CD14-positive monocyte (primary cell): ENCODE data around the gene IL11RA. TPM values are rescaled to one million over a fixed set of nuclear protein-coding genes. Genes with fewer than 3 reads are reported as not detected.
A peak's percentile ranks its signal among the peaks of the same experiment; 100 is the strongest.

Experiments
- DNase-seq, 3 donors: peaks; one replicate each; pipeline ENCODE4 v3.0.0-alpha.2; 2011 to 2022
- H2AFZ ChIP-seq: 2 replicates; pipeline ENCODE4 v1.6.0; 2012; ENCODE audit warnings: mild to moderate bottlenecking, low read depth, low read length, inconsistent platforms; ENCODE audit not compliant: insufficient read depth, poor library complexity, severe bottlenecking
- H3K27ac ChIP-seq, 2 donors: 1 replicate in 1 of 2; 2 replicates in 1 of 2; pipeline ENCODE4 v1.5.1; 2012 to 2013; ENCODE audit warnings: low read length in 2 of 2, control low read depth in 1 of 2, inconsistent platforms in 1 of 2, low read depth in 1 of 2, mild to moderate bottlenecking in 1 of 2
- H3K27me3 ChIP-seq, 2 donors: one replicate each; pipeline versions ENCODE4 v1.6.0 to v1.6.1; 2011 to 2013; ENCODE audit warnings: low read length in 2 of 2; ENCODE audit not compliant: control insufficient read depth in 2 of 2, insufficient read depth in 2 of 2
- H3K36me3 ChIP-seq, 2 donors: replicated peaks in 1 of 2; 1 replicate in 1 of 2; 2 replicates in 1 of 2; pipeline versions ENCODE4 v1.5.1 to v1.6.1; 2012 to 2013; ENCODE audit warnings: low read length in 2 of 2, control low read depth in 1 of 2, inconsistent platforms in 1 of 2, mild to moderate bottlenecking in 1 of 2; ENCODE audit not compliant: insufficient read depth in 2 of 2, control insufficient read depth in 1 of 2
- H3K4me1 ChIP-seq, 2 donors: 1 replicate in 1 of 2; 2 replicates in 1 of 2; pipeline versions ENCODE4 v1.5.1 to v1.6.1; 2012 to 2013; ENCODE audit warnings: low read length in 2 of 2, control low read depth in 1 of 2, inconsistent platforms in 1 of 2, mild to moderate bottlenecking in 1 of 2, moderate library complexity in 1 of 2; ENCODE audit not compliant: insufficient read depth in 2 of 2, control insufficient read depth in 1 of 2
- H3K4me2 ChIP-seq: replicated peaks from 2 replicates; pipeline ENCODE3; 2012; ENCODE audit warnings: low read length, moderate library complexity, mild to moderate bottlenecking; ENCODE audit not compliant: poor library complexity, severe bottlenecking; ENCODE audit errors: extremely low read depth
- H3K4me3 ChIP-seq, 3 experiments: fragments of 200-600 bp in 1 of 3; sonication (generic) in 1 of 3; replicated peaks in 1 of 3; 1 replicate in 2 of 3; 2 replicates in 1 of 3; pipeline ENCODE4 v1.5.1; 2011 to 2013; ENCODE audit warnings: low read length in 3 of 3, mild to moderate bottlenecking in 3 of 3, control low read depth in 2 of 3, low read depth in 2 of 3, inconsistent platforms in 1 of 3, moderate library complexity in 1 of 3
- H3K79me2 ChIP-seq: 2 replicates; pipeline ENCODE4 v1.6.0; 2012; ENCODE audit warnings: mild to moderate bottlenecking, control low read depth, inconsistent platforms, low read length, moderate library complexity; ENCODE audit not compliant: insufficient read depth
- H3K9ac ChIP-seq: 2 replicates; pipeline ENCODE4 v1.6.0; 2017; ENCODE audit warnings: low read length, mild to moderate bottlenecking; ENCODE audit not compliant: insufficient read depth, poor library complexity, severe bottlenecking
- H3K9me3 ChIP-seq, 2 donors: replicated peaks in 1 of 2; 1 replicate in 1 of 2; 2 replicates in 1 of 2; pipeline versions ENCODE4 v1.5.1 to v1.6.1; 2012 to 2013; ENCODE audit warnings: low read length in 2 of 2, control low read depth in 1 of 2; ENCODE audit not compliant: control insufficient read depth in 1 of 2, insufficient read depth in 1 of 2
- H4K20me1 ChIP-seq: 2 replicates; pipeline ENCODE4 v1.6.0; 2012; ENCODE audit warnings: mild to moderate bottlenecking, low read length, control low read depth, moderate library complexity; ENCODE audit not compliant: insufficient read depth
- H3K27ac Mint-ChIP-seq, 7 donors: one replicate each; pipeline ENCODE4 v1.8.0; 2020; ENCODE audit warnings: mild to moderate bottlenecking in 7 of 7, mixed read lengths in 7 of 7, moderate library complexity in 6 of 7, inconsistent platforms in 2 of 7
- H3K27me3 Mint-ChIP-seq, 3 donors: one replicate each; pipeline ENCODE4 v1.8.0; 2021 to 2022; ENCODE audit warnings: low read depth in 3 of 3, mild to moderate bottlenecking in 3 of 3, mixed read lengths in 3 of 3, moderate library complexity in 3 of 3, inconsistent platforms in 1 of 3
- H3K36me3 Mint-ChIP-seq, 2 donors: one replicate each; pipeline ENCODE4 v1.8.0; 2020; ENCODE audit warnings: mixed read lengths in 2 of 2, inconsistent platforms in 1 of 2, mild to moderate bottlenecking in 1 of 2
- H3K4me1 Mint-ChIP-seq: one replicate; pipeline ENCODE4 v1.8.0; 2020; ENCODE audit warnings: mild to moderate bottlenecking, mixed read lengths
- H3K4me3 Mint-ChIP-seq, 2 donors: one replicate each; pipeline ENCODE4 v1.8.0; 2020; ENCODE audit warnings: mild to moderate bottlenecking in 2 of 2, mixed read lengths in 2 of 2, moderate library complexity in 1 of 2
- H3K9me3 Mint-ChIP-seq, 7 donors: one replicate each; pipeline ENCODE4 v1.8.0; 2020 to 2022; ENCODE audit warnings: mixed read lengths in 7 of 7, mild to moderate bottlenecking in 6 of 7, moderate library complexity in 6 of 7, inconsistent platforms in 2 of 7
- CTCF ChIP-seq: fragments of 200-600 bp; IDR thresholded peaks from one replicate; pipeline ENCODE4 v1.8.0; 2022; ENCODE audit warnings: antibody characterized with exemption, mild to moderate bottlenecking
- WGBS: methylation state at CpG from one replicate; pipeline ENCODE4 v1.1.5; 2013; ENCODE audit warnings: missing lambda C conversion rate; ENCODE audit not compliant: insufficient coverage; 5-methylcytosine and 5-hydroxymethylcytosine counted together
- intact Hi-C, 2 donors: fragments of 100-400 bp; cut with micrococcal nuclease; formaldehyde crosslinking; loops; one replicate each; pipeline versions ENCODE4 v1.15.0 to v1.15.1; 2023
- polyA plus RNA-seq, 3 donors: library from polyadenylated mRNA; depleted of rRNA in 1 of 3; unstranded in 2 of 3; stranded (reverse) in 1 of 3; fragments of 300-500 nt in 2 of 3; fragments of >200 nt in 1 of 3; fragmentation: Illumina TruSeq in 2 of 3; gene quantifications; 1 replicate in 2 of 3; 2 replicates in 1 of 3; pipeline ENCODE4 v1.2.3, GENCODE V29; 2012 to 2021

IL11RA gene
- polyA plus RNA-seq, 3 donors = 2.8 to 39.1 (median 4.1) TPM

GRCh38 chr9:34663303-34663605 is 11.3 kb downstream of the IL11RA start:
- Histone ChIP-seq H4K20me1 (no peaks in the 10 kb centered on the region), H3K36me3 (no peaks in the 10 kb centered on the region), H3K4me1 (peaks cover 16 to 19% of the 10 kb centered on the region in 2 donors), H2AFZ (no peak overlapping the region), H3K4me3 (no peak overlapping the region), H3K9me3 (no peaks in the 10 kb centered on the region), H3K79me2 (peaks cover 20% of the 10 kb centered on the region), H3K4me2 (no peak overlapping the region), H3K27ac (no peak overlapping the region), H3K9ac (no peak overlapping the region), H3K27me3 (no peaks in the 10 kb centered on the region)
- Mint-ChIP-seq H3K4me1 (peaks cover 26% of the 10 kb centered on the region), H3K27ac (no peak overlapping the region), H3K9me3 (peaks cover 0 to 3% (median 2%) of the 10 kb centered on the region in 7 donors), H3K4me3 (no peak overlapping the region), H3K36me3 (peaks cover 7 to 10% of the 10 kb centered on the region in 2 donors), H3K27me3 (peaks cover 0 to 3% (median 3%) of the 10 kb centered on the region in 3 donors)
- no peak for DNase-seq
- intact Hi-C loops = loop anchor here (10.0 kb wide), 2 partner anchors 322 to 452 kb away; partner anchors contain the start of genes ATOSB (in 1 of the 2) and DNAJB5 (in 1 of the 2)
- no peak for TF ChIP-seq CTCF

- Mint-ChIP-seq H3K27ac (peak overlapping the region; percentile 74 to 99 (median 91)), H3K4me1 (peaks cover 26% of the 10 kb centered on the region), H3K4me3 (peak overlapping the region; percentile 82 to 91), H3K27me3 (peaks cover 0 to 3% (median 3%) of the 10 kb centered on the region in 3 donors), H3K36me3 (peaks cover 18 to 22% of the 10 kb centered on the region in 2 donors), H3K9me3 (peaks cover 4 to 11% (median 9%) of the 10 kb centered on the region in 7 donors)
- Histone ChIP-seq H2AFZ (peak overlapping the region; percentile 94), H3K4me3 (peak overlapping the region; percentile 64 to 87 (median 71)), H3K36me3 (peaks cover 0 to 8% of the 10 kb centered on the region in 2 donors), H3K27ac (peak overlapping the region; percentile 26 to 49), H3K4me2 (peak overlapping the region; percentile 94), H3K4me1 (peaks cover 16 to 19% of the 10 kb centered on the region in 2 donors), H4K20me1 (no peaks in the 10 kb centered on the region), H3K27me3 (no peaks in the 10 kb centered on the region), H3K9me3 (peaks cover 2 to 4% of the 10 kb centered on the region in 2 donors), H3K9ac (peak overlapping the region; percentile 57), H3K79me2 (peaks cover 20% of the 10 kb centered on the region)
- DNase-seq = peak; percentile 69 to 75 (median 74)
- peak; percentile 88 for TF ChIP-seq CTCF
- WGBS = 7% methylated on average over 14 of the region's 18 CpGs
- intact Hi-C loops = loop anchor here (10.0 kb wide), 2 partner anchors 320 to 450 kb away; partner anchors contain the start of genes ATOSB (in 1 of the 2) and DNAJB5 (in 1 of the 2)
Observed at GRCh38 chr9:34664281-34665066, 12.5 kb downstream of the IL11RA start.
